Endothelial cell of umbilical vein (primary cell): ENCODE results near the gene SMOC1. TPM values are rescaled to one million over a fixed set of nuclear protein-coding genes. Genes with fewer than 3 reads are reported as not detected.

Experiments used
- BruUV-seq: library from RNA; stranded (reverse); fragments of 400-500 nt; replicated peaks from 2 replicates; lab custom pipeline; 2021; lab: Mats Ljungman, UMichigan
- CTCF ChIA-PET: fragments of 300-600, 350-600 bp; sonication (Branson Sonifier 250); formaldehyde crosslinking; loops from one replicate; lab custom pipeline; 2021; ENCODE audit warnings: antibody characterized with exemption, inconsistent platforms; lab: Charles Lee
- POLR2A ChIA-PET: fragments of 300-600, 350-600 bp; sonication (Branson Sonifier 250); formaldehyde crosslinking; loops from one replicate; lab custom pipeline; 2021; ENCODE audit warnings: antibody characterized with exemption, inconsistent platforms; lab: Charles Lee
- DNase-seq: peaks from one replicate; pipeline ENCODE4 v3.0.0-alpha.2; 2011; ENCODE audit warnings: low read depth, low spot score
- FAIRE-seq: peaks from 2 replicates; lab custom pipeline; 2011; peaks lifted over from hg19 to GRCh38; lab: Jason Lieb, UNC
- H2AFZ ChIP-seq: 2 replicates; pipeline ENCODE4 v1.6.0; 2012; ENCODE audit warnings: low read depth, low read length, control low read depth, inconsistent platforms
- H3K27ac ChIP-seq: 2 replicates; pipeline ENCODE4 v1.5.1; 2011; ENCODE audit warnings: low read depth, mild to moderate bottlenecking, control low read depth, low read length, moderate library complexity; ENCODE audit not compliant: insufficient read depth
- H3K27me3 ChIP-seq, 2 experiments: 2 replicates each; pipeline versions ENCODE4 v1.6.0 to v1.6.1; 2011; ENCODE audit warnings: low read length in 2 of 2, mixed read lengths in 1 of 2; ENCODE audit not compliant: control insufficient read depth in 2 of 2, insufficient read depth in 2 of 2
- H3K36me3 ChIP-seq, 2 experiments: 2 replicates in 1 of 2; 3 replicates in 1 of 2; pipeline ENCODE4 v1.5.1; 2011; ENCODE audit warnings: low read length in 2 of 2, mild to moderate bottlenecking in 1 of 2, moderate library complexity in 1 of 2; ENCODE audit not compliant: control insufficient read depth in 2 of 2, insufficient read depth in 2 of 2; ENCODE audit errors: extremely low read depth in 1 of 2
- H3K4me1 ChIP-seq: 3 replicates; pipeline ENCODE4 v1.5.1; 2011; ENCODE audit warnings: mild to moderate bottlenecking, low read length; ENCODE audit not compliant: control insufficient read depth, insufficient read depth; ENCODE audit errors: extremely low read depth
- H3K4me2 ChIP-seq: 2 replicates; pipeline ENCODE4 v1.6.1; 2011; ENCODE audit warnings: low read length, control low read depth, mixed read lengths; ENCODE audit not compliant: insufficient read depth
- H3K4me3 ChIP-seq, 3 experiments: fragments of 200-600 bp in 1 of 3; sonication (generic), shearing (Covaris generic) in 1 of 3; replicated peaks in 1 of 3; 2 replicates each; pipeline ENCODE4 v1.5.1; 2011 to 2016; ENCODE audit warnings: control low read depth in 3 of 3, low read length in 3 of 3, mild to moderate bottlenecking in 2 of 3, inconsistent platforms in 1 of 3, low read depth in 1 of 3, moderate library complexity in 1 of 3; ENCODE audit not compliant: insufficient read depth in 1 of 3
- H3K79me2 ChIP-seq: 2 replicates; pipeline ENCODE4 v1.6.0; 2012; ENCODE audit warnings: low read length, inconsistent platforms; ENCODE audit not compliant: control insufficient read depth, insufficient read depth
- H3K9ac ChIP-seq: replicated peaks from 2 replicates; pipeline ENCODE3; 2011; ENCODE audit warnings: low read length, control low read depth; ENCODE audit not compliant: insufficient read depth; ENCODE audit errors: extremely low read depth
- H3K9me1 ChIP-seq: replicated peaks from 3 replicates; pipeline ENCODE4 v1.6.0; 2011; ENCODE audit warnings: mild to moderate bottlenecking, low read length; ENCODE audit not compliant: control insufficient read depth, insufficient read depth; ENCODE audit errors: extremely low read depth
- H3K9me3 ChIP-seq: replicated peaks from 2 replicates; pipeline ENCODE4 v1.5.1; 2012; ENCODE audit warnings: low read length, inconsistent platforms; ENCODE audit not compliant: control insufficient read depth, insufficient read depth
- H4K20me1 ChIP-seq: replicated peaks from 2 replicates; pipeline ENCODE3; 2011; ENCODE audit warnings: mild to moderate bottlenecking, low read length; ENCODE audit not compliant: control insufficient read depth, insufficient read depth; ENCODE audit errors: extremely low read depth
- EZH2 ChIP-seq: IDR thresholded peaks from 2 replicates; pipeline ENCODE4 v1.6.1; 2012; ENCODE audit warnings: borderline replicate concordance, low read depth, mild to moderate bottlenecking, moderate library complexity, low read length, inconsistent platforms; ENCODE audit not compliant: severe bottlenecking
- FOS ChIP-seq: IDR thresholded peaks from 2 replicates; pipeline ENCODE4 v1.6.1; 2011; ENCODE audit warnings: mild to moderate bottlenecking, low read length, moderate library complexity, borderline replicate concordance; ENCODE audit not compliant: insufficient read depth
- GATA2 ChIP-seq: IDR thresholded peaks from 2 replicates; pipeline ENCODE4 v1.7.0; 2011; ENCODE audit warnings: low read depth, mild to moderate bottlenecking, moderate library complexity, mixed read lengths, low read length; ENCODE audit not compliant: insufficient read length, insufficient read depth
- JUN ChIP-seq: IDR thresholded peaks from 2 replicates; pipeline ENCODE4 v1.6.1; 2011; ENCODE audit warnings: borderline replicate concordance, low read depth; ENCODE audit not compliant: insufficient read length, insufficient read depth
- MYC ChIP-seq: IDR thresholded peaks from one replicate; pipeline ENCODE4 v1.6.1; 2011; ENCODE audit warnings: mild to moderate bottlenecking, low read depth, low read length
- POLR2A ChIP-seq: IDR thresholded peaks from 2 replicates; pipeline ENCODE4 v1.6.1; 2012; ENCODE audit warnings: low read depth, mild to moderate bottlenecking, control low read depth, low read length
- POLR2AphosphoS5 ChIP-seq: IDR thresholded peaks from 2 replicates; pipeline ENCODE4 v1.6.1; 2012; ENCODE audit warnings: low read depth, mild to moderate bottlenecking, control low read depth, low read length, moderate library complexity; ENCODE audit not compliant: insufficient read depth
- dilution Hi-C: fragments of 300-500 bp; cut with MboI; formaldehyde crosslinking; loops from one replicate; pipeline ENCODE4 v1.15.0; 2019; ENCODE audit warnings: low sequenced_read_pairs; ENCODE audit not compliant: extremely low pct_ligation_motif_present
- intact Hi-C: fragments of 100-400 bp; cut with micrococcal nuclease; formaldehyde crosslinking; loops from one replicate; pipeline ENCODE4 v1.10.0; 2022
- polyA plus RNA-seq, 4 experiments: library from polyadenylated mRNA; depleted of rRNA in 3 of 4; stranded (reverse) in 3 of 4; unstranded in 1 of 4; fragments of >200 nt; gene quantifications; 2 replicates each; pipeline versions ENCODE4 v1.2.1 to v1.2.3, GENCODE V29; 2011 to 2012; ENCODE audit warnings: missing spikeins in 1 of 4
- total RNA-seq: library from RNA; stranded (reverse); gene quantifications from 2 replicates; pipeline ENCODE4 v1.2.3, GENCODE V29; 2021
- TF ChIP-seq, protein P1 (sequence below), 2 donors: IDR thresholded peaks; 1 replicate in 1 of 2; 2 replicates in 1 of 2; pipeline ENCODE4 v1.5.1; 2011; ENCODE audit warnings: low read length in 2 of 2, mild to moderate bottlenecking in 2 of 2, moderate library complexity in 2 of 2, control low read depth in 1 of 2, inconsistent platforms in 1 of 2, low read depth in 1 of 2; ENCODE audit not compliant: insufficient read depth in 1 of 2; ENCODE audit errors: extremely low read depth in 1 of 2
- TF ChIP-seq, protein P2 (sequence below): IDR thresholded peaks from 2 replicates; pipeline ENCODE4 v1.6.1; 2011; ENCODE audit not compliant: insufficient read depth, insufficient read length

The SMOC1 gene
- total and polyA plus RNA-seq, 2 donors (not counting 3 experiments of a cell fraction or from before 2014, with no cell fraction given): 0.97 to 1.1 TPM

DNA sequence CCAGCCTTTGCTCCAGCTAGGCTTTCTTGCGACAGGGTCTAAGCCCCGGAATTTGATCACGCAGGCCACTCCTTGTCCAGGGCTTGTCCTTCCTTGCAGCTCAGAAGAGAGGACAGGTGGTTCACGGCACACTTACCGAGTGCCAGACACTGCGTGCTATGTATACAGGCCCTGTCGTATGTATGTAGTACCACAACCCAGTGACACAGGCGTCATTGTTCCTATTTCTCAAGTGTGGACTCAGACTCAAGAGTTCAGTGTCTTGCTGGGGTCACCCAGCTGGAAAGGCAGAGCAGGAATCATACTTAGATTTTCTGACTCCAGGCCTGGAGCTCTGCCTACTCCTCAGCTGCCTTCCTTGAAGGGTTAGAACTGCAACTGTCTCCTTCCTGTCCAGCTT, 153.9 kb downstream of the SMOC1 start:
- dilution Hi-C loops (no loop called here), intact Hi-C loops (no loop called here)
- Histone ChIP-seq H2AFZ (no peak overlapping the region), H3K27ac (no peak overlapping the region), H3K9me3 (no peaks in the 10 kb centered on the region), H3K4me2 (no peak overlapping the region), H3K4me1 (no peaks in the 10 kb centered on the region), H3K36me3 (no peaks in the 10 kb centered on the region), H3K27me3 (no peaks in the 10 kb centered on the region), H3K9ac (no peak overlapping the region), H3K9me1 (no peaks in the 10 kb centered on the region), H3K4me3 (no peak overlapping the region), H3K79me2 (no peaks in the 10 kb centered on the region), H4K20me1 (no peaks in the 10 kb centered on the region)
- ChIA-PET POLR2A (no interaction called here), CTCF (interaction anchor here (1.2 to 1.6 kb wide), 2 partner anchors 13 to 54 kb away, joined by 3 to 4 read pairs; no protein-coding TSS in a partner anchor)
- TF ChIP-seq POLR2AphosphoS5 (no peak), FOS (no peak), EZH2 (no peak), GATA2 (no peak), POLR2A (no peak), MYC (no peak), JUN (no peak)
- TF ChIP-seq, protein P1, sequence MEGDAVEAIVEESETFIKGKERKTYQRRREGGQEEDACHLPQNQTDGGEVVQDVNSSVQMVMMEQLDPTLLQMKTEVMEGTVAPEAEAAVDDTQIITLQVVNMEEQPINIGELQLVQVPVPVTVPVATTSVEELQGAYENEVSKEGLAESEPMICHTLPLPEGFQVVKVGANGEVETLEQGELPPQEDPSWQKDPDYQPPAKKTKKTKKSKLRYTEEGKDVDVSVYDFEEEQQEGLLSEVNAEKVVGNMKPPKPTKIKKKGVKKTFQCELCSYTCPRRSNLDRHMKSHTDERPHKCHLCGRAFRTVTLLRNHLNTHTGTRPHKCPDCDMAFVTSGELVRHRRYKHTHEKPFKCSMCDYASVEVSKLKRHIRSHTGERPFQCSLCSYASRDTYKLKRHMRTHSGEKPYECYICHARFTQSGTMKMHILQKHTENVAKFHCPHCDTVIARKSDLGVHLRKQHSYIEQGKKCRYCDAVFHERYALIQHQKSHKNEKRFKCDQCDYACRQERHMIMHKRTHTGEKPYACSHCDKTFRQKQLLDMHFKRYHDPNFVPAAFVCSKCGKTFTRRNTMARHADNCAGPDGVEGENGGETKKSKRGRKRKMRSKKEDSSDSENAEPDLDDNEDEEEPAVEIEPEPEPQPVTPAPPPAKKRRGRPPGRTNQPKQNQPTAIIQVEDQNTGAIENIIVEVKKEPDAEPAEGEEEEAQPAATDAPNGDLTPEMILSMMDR (IDR thresholded peaks at IDR 0.05; ENCODE audit: extremely low read depth in 1 of 2, insufficient read depth in 1 of 2, low read depth in 1 of 2, low read length in 2 of 2): no peak
- TF ChIP-seq, protein P2, sequence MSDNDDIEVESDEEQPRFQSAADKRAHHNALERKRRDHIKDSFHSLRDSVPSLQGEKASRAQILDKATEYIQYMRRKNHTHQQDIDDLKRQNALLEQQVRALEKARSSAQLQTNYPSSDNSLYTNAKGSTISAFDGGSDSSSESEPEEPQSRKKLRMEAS: no peak
- DNase-seq (no peak), FAIRE-seq (no peak)
- no TSS peak for BruUV-seq
